Measurements from ENCODE around the gene SHISA7.

Gene SHISA7

DNA sequence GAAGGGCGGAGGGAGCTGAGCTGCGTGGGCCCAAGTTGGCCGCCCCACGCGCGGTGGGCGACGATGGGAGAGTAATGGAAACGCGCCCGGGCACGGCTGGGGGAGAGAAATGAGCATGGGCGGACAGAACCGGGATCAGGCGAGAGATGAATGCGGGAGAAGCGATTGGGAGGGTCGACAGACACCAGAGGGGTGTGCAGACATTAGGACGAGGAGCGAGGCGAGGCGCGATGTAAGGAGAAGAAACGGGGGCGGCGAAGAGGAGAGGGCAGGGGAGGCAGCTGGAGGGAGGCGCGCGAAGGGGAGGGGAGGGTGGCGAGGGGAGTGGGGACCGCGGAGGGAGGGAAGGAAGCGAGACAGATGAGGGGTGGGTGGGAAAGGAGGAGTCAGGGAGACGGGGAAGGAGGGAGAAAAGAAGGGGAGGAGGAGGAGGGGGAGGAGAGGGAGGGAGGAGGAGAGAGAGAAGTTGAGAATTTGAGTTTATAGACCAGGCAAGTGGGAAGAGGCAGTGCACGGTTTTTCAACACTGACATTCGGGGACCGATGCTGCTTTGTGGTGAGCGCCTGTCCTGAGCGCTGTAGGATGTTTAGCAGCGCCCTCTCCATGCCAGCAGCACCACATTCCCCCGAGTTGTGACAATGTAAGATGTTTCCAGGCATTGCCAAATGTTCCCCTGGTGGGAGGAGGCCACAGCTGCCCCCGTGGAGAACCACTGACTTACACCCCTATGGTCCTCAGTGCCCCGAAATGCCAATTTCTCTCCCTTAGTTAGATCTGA is at the start of gene SHISA7:
Gene SHISA7 (minus strand): TSS at position 256 of the 779 bp plus-strand sequence. CDS start 437 bp downstream, outside the sequence.
- no peak for DNase-seq
- in situ Hi-C loops (cut with HindIII; ENCODE audit: low pct_ligation_motif_present, low pct_unique_long_range_greater_than_20kb, low sequenced_read_pairs): no loop called here

GRCh38 chr19:55492362-55492944 is 49.4 kb upstream of the SHISA7 start:
- in situ Hi-C loops (cut with HindIII; ENCODE audit: low pct_ligation_motif_present, low pct_unique_long_range_greater_than_20kb, low sequenced_read_pairs): no loop called here
- DNase-seq: no peak

GRCh38 chr19:55491546-55492360 is 48.7 kb upstream of the SHISA7 start:
- in situ Hi-C loops (cut with HindIII; ENCODE audit: low pct_ligation_motif_present, low pct_unique_long_range_greater_than_20kb, low sequenced_read_pairs): no loop called here
- DNase-seq: no peak

- in situ Hi-C loops (cut with HindIII; ENCODE audit: low pct_ligation_motif_present, low pct_unique_long_range_greater_than_20kb, low sequenced_read_pairs): no loop called here
These were observed 47.7 kb upstream of the SHISA7 start for GRCh38 chr19:55490478-55491432.

GRCh38 chr19:55489711-55490477 is 46.8 kb upstream of the SHISA7 start:
- DNase-seq: no peak
- in situ Hi-C loops (cut with HindIII; ENCODE audit: low pct_ligation_motif_present, low pct_unique_long_range_greater_than_20kb, low sequenced_read_pairs): no loop called here

More at GRCh38 chr19:55490478-55491432, 47.7 kb upstream of the SHISA7 start:
- no peak for DNase-seq

GRCh38 chr19:55488986-55489710 is 46.0 kb upstream of the SHISA7 start:
- no peak for DNase-seq
- in situ Hi-C loops (cut with HindIII; ENCODE audit: low pct_ligation_motif_present, low pct_unique_long_range_greater_than_20kb, low sequenced_read_pairs): no loop called here

DNA sequence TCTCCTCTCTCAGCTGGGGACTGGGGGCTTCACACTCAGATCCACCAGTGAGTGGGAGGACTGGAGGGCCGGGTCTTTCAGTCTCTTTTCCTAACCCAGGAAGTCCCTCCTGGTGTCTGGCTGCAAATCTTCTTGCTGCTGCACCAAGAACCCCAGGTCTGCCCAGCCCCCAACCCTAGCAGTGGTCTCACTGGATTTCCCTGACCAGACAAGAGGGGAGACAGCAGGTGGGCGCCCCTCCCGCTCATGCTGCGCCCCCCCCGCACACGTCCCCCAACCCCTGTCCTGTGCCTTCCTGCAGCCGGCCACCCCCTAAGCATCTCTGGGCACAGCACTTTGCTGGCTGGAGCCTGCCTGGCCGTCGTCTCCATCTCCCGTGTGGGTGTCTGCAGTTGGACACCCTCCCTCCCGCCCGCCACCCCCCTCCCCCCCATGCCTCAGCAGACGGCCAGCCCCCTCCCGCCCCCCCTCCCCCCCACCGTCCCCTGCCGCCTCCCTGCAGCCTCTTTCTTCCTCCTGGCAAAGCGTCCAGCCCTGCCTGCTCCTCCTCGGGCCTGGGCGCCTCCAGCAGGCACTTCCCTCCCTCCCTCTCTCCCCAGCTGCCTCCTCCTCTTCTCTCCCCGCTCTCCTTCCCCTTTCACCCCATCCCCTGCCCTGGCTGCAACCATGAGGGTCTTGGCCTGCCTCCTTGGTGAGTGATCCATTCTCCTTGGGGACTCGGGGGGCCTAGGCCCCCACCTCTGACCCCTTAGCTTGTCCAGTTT is 45.0 kb upstream of the SHISA7 start, which contains the start of gene SSC5D:
Gene SSC5D (plus strand): TSS at position 513 of the 764 bp plus-strand sequence. CDS start 154 bp downstream, at position 667.
- DNase-seq: peak; percentile 17
- in situ Hi-C loops (cut with HindIII; ENCODE audit: low pct_ligation_motif_present, low pct_unique_long_range_greater_than_20kb, low sequenced_read_pairs): no loop called here

GRCh38 chr19:55486971-55487923 is 44.1 kb upstream of the SHISA7 start:
- peak; percentile 83 for DNase-seq
- in situ Hi-C loops (cut with HindIII; ENCODE audit: low pct_ligation_motif_present, low pct_unique_long_range_greater_than_20kb, low sequenced_read_pairs): no loop called here

DNA sequence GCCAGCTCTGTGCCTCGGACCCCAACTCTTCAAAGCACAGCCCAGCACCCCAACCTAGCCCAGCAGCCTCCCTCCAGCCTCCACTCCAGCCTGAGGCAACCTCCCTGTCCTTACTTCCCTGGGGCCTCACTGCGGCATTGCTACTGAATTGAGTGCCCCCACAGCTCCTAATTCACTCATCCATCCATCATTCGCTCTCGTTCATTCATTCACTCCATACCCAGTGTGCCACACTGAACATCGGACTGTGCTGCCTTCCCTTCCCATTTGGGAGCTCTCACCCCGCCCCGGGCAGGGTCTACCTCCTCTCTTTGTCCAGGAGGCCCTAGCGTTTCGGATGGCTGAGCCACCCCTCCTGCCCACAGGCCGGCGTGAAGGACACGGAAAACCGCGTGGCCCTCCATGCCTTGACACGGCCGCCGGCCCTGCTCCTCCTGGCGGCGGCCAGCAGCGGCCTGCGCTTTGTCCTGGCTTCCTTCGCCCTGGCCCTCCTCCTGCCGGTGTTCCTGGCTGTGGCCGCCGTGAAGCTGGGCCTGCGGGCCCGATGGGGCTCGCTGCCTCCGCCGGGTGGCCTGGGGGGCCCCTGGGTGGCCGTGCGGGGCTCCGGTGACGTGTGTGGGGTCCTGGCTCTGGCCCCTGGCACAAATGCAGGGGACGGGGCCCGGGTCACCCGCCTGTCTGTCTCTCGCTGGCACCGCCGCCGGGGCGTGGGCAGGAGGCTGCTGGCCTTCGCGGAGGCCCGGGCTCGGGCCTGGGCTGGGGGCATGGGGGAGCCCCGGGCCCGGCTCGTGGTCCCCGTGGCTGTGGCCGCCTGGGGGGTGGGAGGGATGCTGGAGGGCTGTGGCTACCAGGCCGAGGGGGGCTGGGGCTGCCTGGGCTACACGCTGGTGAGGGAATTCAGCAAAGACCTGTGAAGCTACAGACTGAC is 43.2 kb upstream of the SHISA7 start:
- no peak for DNase-seq
- in situ Hi-C loops (cut with HindIII; ENCODE audit: low pct_ligation_motif_present, low pct_unique_long_range_greater_than_20kb, low sequenced_read_pairs): no loop called here

- DNase-seq: no peak
- in situ Hi-C loops (cut with HindIII; ENCODE audit: low pct_ligation_motif_present, low pct_unique_long_range_greater_than_20kb, low sequenced_read_pairs): no loop called here
These were observed 42.4 kb upstream of the SHISA7 start for GRCh38 chr19:55485439-55486011.

- in situ Hi-C loops (cut with HindIII; ENCODE audit: low pct_ligation_motif_present, low pct_unique_long_range_greater_than_20kb, low sequenced_read_pairs): no loop called here
- DNase-seq: peak; percentile 60
These were observed 41.7 kb upstream of the SHISA7 start, which contains the start of gene NAT14 for GRCh38 chr19:55484593-55485438. Gene NAT14, plus strand, starts transcription at chr19:55485188. Its CDS starts 521 bp downstream, at chr19:55485709.

- in situ Hi-C loops (cut with HindIII; ENCODE audit: low pct_ligation_motif_present, low pct_unique_long_range_greater_than_20kb, low sequenced_read_pairs): no loop called here
- no peak for DNase-seq
These were observed 40.8 kb upstream of the SHISA7 start for GRCh38 chr19:55483706-55484592.
